NCI-H2227 treated with DMSO at 0.1 percent for 48 hours (cell line): ENCODE data around the gene ACO1.

ENCODE experiments used
- DNase-seq: peaks from one replicate; lab custom pipeline; 2025; lab: John Stamatoyannopoulos, UW

ACO1 gene

GRCh38 chr9:32382565-32383320, 1.7 kb upstream of the ACO1 start:
- no peak for DNase-seq

- no peak for DNase-seq
Observed at GRCh38 chr9:32384002-32384363, 460 bp upstream of the ACO1 start.

DNA sequence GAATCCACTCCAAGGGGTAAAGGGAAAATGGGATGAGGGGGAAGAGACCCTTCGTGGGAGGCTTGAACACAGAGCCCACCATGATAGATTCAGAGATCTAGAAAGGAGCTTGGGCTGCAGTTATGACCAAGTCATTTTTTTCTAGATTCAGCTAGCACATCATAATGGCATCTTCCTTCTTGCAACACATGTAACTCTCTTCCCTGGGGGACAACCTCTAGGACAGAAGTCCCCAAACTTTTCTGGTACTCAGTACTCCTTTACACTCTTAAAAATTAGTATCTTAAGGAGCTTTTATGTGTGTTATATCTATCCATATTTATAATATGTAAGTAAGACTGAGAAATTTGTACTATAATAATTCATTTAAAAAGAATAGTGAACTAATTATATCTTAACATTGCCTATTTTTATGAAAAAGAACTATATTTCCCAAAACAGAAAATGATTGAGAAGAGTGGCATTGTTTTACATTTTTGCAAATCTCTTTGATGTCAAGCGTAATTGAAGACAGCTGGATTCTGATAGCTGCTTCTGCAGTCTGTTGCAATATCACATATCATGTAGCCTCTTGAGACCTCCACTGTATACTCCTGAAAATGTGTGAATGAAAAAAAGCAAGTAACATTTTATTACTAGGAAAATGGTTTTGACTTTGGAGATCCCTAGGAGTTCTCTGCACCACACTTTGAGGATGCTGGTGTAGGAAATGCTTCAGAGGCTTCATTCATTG, 875 bp downstream of the ACO1 start:
- no peak for DNase-seq

DNA sequence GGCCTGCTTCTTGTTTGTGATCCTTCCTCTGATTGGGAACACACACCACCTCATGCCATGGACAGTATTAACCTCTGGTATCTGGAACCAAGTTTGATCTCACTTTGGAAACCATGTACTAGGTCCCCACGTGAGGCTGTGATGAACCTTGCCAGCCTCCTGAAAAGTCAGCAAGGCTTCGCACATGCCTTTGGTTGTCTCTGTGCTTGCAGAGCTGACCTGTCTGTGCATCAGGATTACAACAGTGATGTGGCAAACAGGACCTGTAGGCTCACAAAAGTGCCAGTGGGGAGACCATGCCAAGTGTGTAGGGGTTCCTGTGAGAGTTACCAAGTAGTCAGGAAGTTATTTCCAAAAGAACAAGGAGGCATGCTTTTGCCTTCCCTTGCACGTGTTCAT, 1.4 kb downstream of the ACO1 start:
- no peak for DNase-seq

GRCh38 chr9:32387256-32387655, 2.8 kb downstream of the ACO1 start:
- no peak for DNase-seq

- no peak for DNase-seq
Observed at GRCh38 chr9:32389365-32389764, 4.9 kb downstream of the ACO1 start.

- no peak for DNase-seq
Observed at GRCh38 chr9:32393911-32394310, 9.5 kb downstream of the ACO1 start.

DNA sequence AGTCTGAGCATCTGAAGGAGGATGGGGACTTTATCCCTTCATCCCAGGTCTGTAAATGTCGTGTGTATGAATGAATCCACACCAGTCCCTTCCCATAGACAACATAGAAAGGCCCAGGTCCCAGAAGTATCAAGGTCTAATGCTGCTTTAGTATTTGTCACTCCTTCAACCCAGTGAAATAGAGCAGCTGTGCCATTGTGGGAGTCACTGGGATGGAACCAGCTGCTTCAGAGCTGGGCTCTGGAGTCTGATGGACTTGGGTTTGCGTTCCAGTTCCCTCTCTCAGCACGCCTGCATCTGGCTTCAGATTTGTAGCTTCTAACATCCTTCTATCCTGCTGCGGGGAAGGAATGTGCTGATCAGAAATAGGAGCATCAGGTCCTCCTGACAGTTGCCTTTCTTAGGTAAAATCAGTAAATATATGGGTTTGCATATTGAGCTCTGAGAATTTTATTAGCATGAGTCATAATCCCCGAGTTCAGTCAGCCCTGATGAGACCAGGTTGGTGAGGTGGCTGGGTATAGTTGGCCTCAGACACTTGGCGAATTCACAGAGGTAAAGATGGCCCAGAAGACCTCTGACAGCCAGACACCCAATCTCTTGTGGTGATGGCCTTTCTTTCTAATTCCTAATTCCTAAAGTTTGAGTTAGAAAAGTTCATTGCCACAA, 10.1 kb downstream of the ACO1 start:
- no peak for DNase-seq

DNA sequence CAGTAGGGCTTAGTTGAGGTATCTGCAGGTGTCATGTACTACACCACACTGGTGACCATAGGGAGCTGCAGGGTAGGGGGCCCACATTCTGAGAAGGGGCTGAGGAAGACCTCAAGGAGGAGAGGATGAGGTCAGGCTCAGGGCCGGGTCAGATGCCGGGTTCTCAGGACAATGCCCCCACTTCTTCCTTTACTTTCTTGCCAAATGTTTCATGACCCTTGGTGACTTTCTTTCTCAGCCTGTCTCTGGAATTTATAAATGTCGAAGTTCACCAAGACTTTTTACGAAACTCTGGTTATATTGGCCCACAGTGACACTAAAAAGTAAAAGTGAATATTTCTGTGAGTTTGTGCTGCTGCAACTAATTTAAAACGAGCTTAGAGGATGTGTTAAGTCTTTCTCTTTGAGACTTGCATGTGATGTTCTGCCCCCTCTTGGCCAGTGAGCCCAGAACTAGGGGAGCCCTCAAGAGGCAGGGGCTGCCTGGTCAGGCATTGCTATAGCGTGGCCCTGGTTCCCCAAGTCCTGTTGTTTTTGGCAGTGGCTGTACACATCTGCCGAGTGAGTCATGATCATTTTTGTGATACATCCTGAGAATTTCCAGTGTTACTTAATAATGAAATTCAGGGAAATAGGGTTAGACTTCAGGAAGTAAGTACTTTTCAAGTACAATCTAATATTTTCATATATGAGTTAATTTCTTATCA, 11.2 kb downstream of the ACO1 start:
- no peak for DNase-seq

DNA sequence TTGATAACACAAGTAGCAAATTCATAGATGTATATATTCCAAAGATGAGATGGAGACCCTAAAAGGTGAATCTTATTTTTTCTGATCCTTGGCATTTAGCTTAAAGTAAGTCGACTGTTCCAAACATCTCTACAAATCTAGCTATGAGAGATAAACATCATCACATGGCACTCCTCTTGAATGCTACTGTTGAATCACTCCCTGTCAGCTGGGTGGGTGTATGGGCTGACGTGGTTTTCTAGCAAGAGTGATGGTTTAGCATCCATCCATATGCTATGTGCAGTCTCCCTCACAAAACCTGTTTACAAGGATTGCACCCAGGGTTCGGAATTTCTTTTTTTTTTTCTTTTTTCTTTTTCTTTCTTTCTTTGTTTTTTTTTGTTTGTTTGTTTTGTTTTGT, 13.8 kb downstream of the ACO1 start:
- DNase-seq: no peak

DNA sequence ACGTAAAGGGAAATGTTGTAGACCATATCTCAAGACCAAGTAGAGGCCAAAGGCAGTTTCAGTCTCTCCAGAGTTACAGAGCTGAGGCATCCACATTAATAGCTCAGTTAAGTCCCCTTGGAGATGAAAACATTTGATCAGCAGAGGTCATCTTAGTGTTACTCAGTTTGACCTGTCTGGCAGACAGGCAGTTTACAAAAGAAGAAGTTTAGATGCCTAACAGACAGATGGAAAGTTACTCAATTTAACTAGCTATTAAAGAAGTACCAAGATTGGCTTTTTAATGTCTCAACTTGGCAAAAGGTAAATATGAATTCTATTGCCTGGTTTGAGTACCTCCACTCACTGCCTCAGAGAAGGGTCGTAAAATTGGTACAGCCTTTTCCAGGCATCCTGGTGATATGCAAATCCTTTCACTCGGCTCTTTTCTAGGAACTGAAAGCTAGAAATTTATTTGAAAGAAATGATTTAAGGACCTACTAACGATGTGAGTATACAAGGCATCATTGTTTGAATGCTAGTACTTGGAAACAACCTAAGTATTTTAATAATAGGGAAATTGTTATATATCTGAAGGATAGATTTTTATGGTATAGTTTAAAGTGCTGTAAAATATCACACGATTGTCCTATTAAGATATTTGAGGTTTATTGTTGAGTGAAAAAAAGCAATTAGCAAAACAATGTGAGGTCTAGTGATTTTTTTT, 14.8 kb downstream of the ACO1 start:
- DNase-seq: no peak

GRCh38 chr9:32401488-32401887, 17.0 kb downstream of the ACO1 start:
- no peak for DNase-seq

- no peak for DNase-seq
Observed at GRCh38 chr9:32403567-32404260, 19.3 kb downstream of the ACO1 start.

- no peak for DNase-seq
Observed at GRCh38 chr9:32404402-32404801, 20.0 kb downstream of the ACO1 start.

DNA sequence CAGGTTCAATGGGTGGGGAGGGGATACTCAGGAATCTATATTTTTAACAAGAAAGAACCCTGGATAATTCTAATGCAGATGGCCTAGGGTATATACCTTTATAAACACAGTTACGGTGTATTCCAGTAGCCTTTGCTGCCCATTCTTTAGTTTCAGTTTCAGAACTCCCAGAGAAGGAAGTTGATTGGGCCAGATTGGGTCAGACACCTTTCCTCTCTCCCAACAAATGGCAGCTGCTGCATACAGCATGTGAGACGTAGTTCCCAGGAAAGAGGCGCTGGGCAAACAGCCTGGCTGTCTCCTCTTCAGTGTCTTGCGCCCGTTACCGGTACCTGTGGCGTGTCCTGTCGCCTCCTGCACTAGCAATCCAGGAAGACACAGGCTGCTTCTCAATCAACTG, 20.4 kb downstream of the ACO1 start:
- no peak for DNase-seq

DNA sequence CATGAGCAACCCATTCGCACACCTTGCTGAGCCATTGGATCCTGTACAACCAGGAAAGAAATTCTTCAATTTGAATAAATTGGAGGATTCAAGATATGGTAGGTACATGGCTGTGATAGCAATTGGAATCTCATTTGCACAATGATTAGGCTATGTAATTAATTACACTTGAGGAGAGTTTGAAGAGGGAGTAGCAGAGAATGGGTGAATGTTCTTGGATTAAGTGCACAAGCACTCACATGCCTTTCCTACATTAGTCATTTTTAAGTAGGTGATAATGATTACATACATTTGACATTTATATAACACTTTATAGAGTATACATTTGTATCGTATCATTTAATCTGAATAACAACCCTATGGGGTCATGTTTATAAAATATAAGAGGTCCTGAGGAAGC, 21.1 kb downstream of the ACO1 start:
- no peak for DNase-seq

DNA sequence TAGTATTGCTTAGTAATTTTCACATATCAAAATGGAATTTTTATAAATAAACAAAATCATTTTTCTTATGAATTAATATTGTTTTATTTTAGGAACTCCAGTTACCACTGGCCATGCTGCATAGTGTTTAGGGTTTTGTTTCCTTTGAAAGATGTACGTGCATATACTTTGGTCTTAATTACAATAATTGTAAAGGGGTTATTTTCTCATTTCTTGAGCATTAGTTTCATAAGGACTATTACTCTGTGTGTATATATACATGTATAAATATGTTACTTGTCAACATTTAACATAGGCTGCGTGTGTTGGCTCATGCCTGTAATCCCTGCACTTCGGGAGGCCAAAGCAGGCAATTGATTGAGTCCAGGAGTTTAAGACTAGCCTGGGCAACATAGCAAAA, 21.6 kb downstream of the ACO1 start:
- no peak for DNase-seq

GRCh38 chr9:32411753-32412152, 27.3 kb downstream of the ACO1 start:
- DNase-seq: no peak

- no peak for DNase-seq
Observed at GRCh38 chr9:32412440-32412839, 28.0 kb downstream of the ACO1 start.

- DNase-seq: no peak
Observed at GRCh38 chr9:32413424-32413823, 29.0 kb downstream of the ACO1 start.

DNA sequence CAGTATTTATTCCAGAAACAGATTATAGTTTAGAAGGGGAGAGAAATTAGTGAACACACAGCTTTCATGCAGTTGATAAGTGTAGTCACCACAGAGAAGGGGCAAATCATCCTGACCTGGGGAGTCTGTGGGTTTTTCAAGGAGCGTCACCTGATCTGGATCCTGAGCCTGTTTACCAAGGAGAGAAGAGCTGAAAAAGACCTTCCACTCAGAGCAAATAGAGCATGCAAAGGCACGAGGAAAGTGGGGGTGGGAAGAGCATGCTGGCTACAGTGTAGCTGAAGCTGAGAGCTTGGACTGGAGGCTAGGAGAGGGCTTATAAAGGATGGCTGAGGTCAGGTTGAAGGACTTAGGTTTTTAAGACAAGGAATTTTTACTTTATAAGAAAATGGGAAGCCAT, 30.4 kb downstream of the ACO1 start:
- DNase-seq: no peak
